HT1080 (cell line): Measurements from ENCODE around the gene FJX1. TPM values are rescaled to one million over a fixed set of nuclear protein-coding genes. Genes with fewer than 3 reads are reported as not detected.
A peak's percentile ranks its signal among the peaks of the same experiment; 100 is the strongest.
"Not testable (repeated sequence)": the region's sequence is repeated elsewhere in the genome, so short reads cannot be mapped to it uniquely, and the experiment has no call there.

Experiments
- DNase-seq: peaks from one replicate; pipeline ENCODE4 v3.0.0-alpha.2; 2015; ENCODE audit warnings: low read depth
- total RNA-seq: library from RNA; depleted of rRNA; stranded (reverse); fragments of >200 nt; shearing (Covaris generic); gene quantifications from 2 replicates; pipeline ENCODE4 v1.2.3, GENCODE V29; 2014

Gene FJX1
- total RNA-seq, 1 experiment from 2014 or later = 32.3 TPM

- no peak for DNase-seq
These were observed 13.6 kb downstream of the FJX1 start for GRCh38 chr11:35631891-35632290.

GRCh38 chr11:35632301-35632700, 14.0 kb downstream of the FJX1 start:
- DNase-seq = peak; percentile 27

GRCh38 chr11:35633827-35634423, 15.7 kb downstream of the FJX1 start:
- DNase-seq = no peak

DNA sequence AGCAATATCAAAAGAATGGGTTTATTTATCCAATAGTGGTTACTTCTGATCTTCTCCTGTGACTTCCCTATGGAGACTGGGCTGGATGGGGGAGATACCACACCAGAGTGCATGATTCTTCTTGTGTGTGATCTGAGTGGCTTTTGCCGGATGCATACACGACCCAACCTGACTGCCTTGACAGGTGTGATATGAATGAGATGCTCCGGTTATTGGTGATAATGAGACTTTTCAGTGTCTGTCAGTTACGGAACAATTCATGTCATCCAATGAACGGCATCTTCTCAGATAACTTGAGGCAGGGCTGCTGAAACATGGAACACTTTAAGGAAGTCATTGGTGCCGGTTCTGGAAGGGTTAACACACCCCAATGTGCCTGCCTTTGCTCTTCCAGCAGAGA, 17.7 kb downstream of the FJX1 start:
- DNase-seq = no peak

GRCh38 chr11:35639591-35640179, 21.4 kb downstream of the FJX1 start:
- no peak for DNase-seq

- DNase-seq = no peak
These were observed 23.1 kb downstream of the FJX1 start for GRCh38 chr11:35641171-35641897.

- DNase-seq = no peak
These were observed 23.7 kb downstream of the FJX1 start for GRCh38 chr11:35641964-35642363.

DNA sequence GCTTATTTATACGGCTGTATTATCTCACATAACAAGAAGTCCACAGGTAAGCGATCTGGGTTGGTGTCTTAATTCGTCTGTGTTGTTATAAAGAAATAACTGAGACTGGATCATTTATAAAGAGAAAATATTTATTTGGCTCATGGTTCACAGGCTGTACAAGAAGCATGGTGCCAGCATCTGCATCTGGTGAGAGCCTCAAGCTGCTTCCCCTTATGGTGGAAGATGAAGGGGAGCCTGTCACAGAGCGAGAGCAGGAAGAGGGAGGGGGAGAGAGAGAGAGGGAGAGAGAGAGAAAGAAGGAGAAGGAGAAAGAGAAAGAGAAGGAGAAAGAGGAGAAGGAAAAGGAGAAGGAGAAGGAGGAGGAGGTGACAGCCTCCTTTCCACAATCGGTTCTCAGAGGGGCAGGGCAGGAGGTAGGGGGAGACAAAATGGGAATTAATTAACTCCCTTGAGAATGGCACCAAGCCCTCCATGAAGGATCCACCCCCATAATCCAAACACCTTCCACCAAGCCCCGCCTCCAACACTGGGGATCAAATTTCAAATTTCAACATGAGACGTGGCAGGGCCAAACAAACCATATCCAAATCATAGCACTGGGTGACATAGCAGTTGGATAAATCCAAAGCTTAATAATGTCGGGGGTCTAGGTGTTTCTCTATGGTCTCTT, 29.3 kb downstream of the FJX1 start:
- DNase-seq = no peak

DNA sequence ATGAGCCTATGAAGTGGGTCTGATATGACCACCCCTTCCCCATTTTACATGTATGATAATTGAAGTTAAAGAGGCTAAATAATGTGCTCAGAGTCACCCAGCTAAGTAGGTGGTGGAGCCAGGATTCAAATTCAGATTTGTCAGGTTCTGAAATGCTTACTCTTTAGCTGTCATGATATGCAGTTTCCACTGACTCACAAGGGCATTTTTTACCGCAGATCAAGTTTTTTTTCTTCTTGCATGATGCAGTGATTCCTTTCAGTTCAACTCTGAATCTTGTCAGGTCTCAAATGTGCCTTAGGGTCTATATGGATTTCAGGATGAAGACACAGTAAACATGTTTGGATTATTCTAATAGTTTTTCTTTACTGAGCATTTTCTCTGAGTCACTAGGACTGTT, 31.7 kb downstream of the FJX1 start:
- DNase-seq = peak; percentile 60

- no peak for DNase-seq
These were observed 32.2 kb downstream of the FJX1 start for GRCh38 chr11:35650467-35650866.

DNA sequence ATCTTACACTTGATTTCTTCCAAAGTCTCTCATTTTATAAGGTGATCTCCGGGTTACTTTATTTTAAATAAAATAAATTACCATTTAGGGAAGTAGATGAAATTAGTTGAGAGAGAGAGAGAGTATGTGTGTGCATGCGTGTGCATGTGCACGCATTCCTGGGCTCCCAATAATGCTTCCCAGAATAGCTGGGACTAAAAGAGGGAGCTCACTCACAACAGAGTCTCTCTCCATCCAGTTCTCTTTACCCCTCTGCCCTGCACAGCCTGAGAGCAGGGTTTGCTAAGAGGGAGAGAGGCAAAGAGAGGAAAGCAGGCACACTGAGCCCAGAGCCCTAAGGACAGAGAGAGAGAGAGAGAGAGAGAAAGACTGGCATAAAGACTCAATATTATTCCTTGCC, 33.0 kb downstream of the FJX1 start:
- DNase-seq = no peak

DNA sequence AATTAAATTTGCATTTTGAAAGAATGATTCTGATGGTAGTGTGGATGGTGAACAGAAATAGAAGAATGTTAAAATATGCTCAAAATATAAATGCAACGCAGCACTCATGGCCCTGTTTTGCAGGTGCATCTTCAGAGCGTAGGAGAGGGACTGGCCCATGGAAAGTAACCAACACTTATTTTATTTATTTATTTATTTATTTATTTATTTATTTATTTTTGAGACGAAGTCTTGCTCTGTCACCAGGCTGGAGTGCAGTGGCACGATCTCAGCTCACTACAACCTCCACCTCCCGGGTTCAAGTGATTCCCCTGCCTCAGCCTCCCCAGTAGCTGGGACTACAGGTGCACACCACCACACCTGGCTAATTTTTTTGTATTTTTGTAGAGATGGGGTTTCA, 34.5 kb downstream of the FJX1 start:
- not testable (repeated sequence) for DNase-seq

DNA sequence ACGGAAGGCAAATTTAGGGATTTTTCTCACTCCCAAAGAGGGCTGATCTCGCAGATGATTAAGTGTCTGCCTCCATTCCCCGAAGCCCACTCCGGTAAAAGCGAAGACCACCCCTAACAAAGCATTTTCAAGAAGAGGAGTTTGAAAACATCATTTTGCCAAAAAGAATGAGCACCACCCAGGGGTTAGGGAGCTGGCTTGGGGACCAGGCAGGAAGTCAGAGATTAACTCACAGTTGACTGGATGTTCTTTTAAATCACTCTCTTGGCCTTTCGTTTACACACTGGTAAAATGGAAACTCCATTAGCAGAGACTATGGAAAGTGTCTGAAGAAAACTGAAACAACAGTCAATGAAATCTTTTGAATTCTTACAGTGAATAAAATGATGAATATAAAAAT, 36.5 kb downstream of the FJX1 start:
- no peak for DNase-seq

GRCh38 chr11:35655254-35655653, 37.0 kb downstream of the FJX1 start:
- no peak for DNase-seq

DNA sequence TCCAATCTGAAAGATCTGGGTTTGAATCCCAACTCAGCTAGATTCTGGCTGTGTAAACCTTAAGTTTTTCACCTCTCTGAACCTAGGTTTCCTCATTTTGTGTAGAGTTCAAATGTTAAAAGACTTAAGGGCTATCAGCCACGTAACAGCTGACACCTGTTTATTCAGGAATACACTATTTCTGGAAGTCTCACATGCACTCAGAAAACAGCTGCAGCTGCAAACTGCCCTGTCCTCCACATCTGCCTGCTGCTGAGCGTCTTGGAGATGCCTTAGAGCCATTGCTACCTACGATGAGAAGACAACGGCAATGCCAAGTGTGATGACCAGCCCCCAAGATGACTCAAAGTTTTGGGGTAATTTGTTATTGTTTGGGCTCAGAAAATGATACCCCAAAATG, 37.6 kb downstream of the FJX1 start:
- DNase-seq = no peak

GRCh38 chr11:35658020-35658948, 40.0 kb downstream of the FJX1 start:
- peak; percentile 54 for DNase-seq

DNA sequence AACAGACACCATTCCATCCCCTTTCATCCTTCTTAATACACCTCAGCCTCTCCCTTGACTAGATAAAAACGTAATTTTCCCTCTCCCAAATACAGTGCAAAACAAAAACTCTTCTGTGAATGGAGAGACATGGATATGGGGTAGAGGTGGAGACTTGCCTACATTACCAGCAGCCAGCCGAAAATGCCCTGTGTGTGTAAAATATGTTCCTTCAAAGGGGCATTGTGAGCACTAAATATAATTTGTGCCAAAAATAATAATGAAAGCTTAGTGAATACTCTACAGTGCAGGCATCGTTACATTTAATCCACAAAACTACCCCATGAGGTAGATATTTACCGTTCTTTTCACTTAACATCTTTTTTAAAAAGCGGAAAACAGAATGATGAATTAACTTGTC, 43.3 kb downstream of the FJX1 start:
- DNase-seq = no peak

GRCh38 chr11:35662061-35662648, 43.9 kb downstream of the FJX1 start:
- no peak for DNase-seq

GRCh38 chr11:35662649-35663407, 44.6 kb downstream of the FJX1 start, which contains the start of gene TRIM44:
TSS of gene TRIM44 (plus strand) at chr11:35662775. CDS start at chr11:35663112, 337 bp downstream.
- DNase-seq = peak; percentile 81

GRCh38 chr11:35663408-35663702, 45.1 kb downstream of the FJX1 start:
- no peak for DNase-seq
